ENCODE results near the gene PLPP4. TPM values are rescaled to one million over a fixed set of nuclear protein-coding genes. Genes with fewer than 3 reads are reported as not detected.

PLPP4 gene
- total RNA-seq, 1 experiment from 2014 or later: not detected

- TF ChIP-seq EZH2phosphoT487 (IDR thresholded peaks at IDR 0.05; ENCODE audit: borderline replicate concordance) (no peak), SRF (IDR thresholded peaks at IDR 0.05; ENCODE audit: low read depth) (no peak), FOSL1 (IDR thresholded peaks at IDR 0.05; ENCODE audit: low read depth) (no peak), POLR2AphosphoS5 (IDR thresholded peaks at IDR 0.05; ENCODE audit: low read depth, low read length) (no peak)
These were observed 23.9 kb upstream of the PLPP4 start (continued) for GRCh38 chr10:120433141-120433540.

- intact Hi-C loops (cut with micrococcal nuclease): no loop called here
These were observed 20.5 kb upstream of the PLPP4 start for GRCh38 chr10:120436439-120437112.

More at GRCh38 chr10:120436439-120437112, 20.5 kb upstream of the PLPP4 start:
- Histone ChIP-seq H3K9ac (ENCODE audit: low read length) (no peak overlapping the region), H3K27me3 (ENCODE audit: insufficient read depth, low read length) (peaks cover 15% of the 10 kb centered on the region; the same call in 1 of the 2 replicates), H4K20me1 (ENCODE audit: insufficient read depth) (no peaks in the 10 kb centered on the region), H3K27ac (ENCODE audit: low read depth, low read length) (no peak overlapping the region), H3K4me2 (ENCODE audit: low read length) (no peak overlapping the region), H3K36me3 (ENCODE audit: control insufficient read depth in 1 of 2, insufficient read depth in 2 of 2, low read length in 2 of 2) (no peaks in the 10 kb centered on the region), H3K4me3 (replicated peaks in 1 of 2; ENCODE audit: low read depth in 1 of 2, low read length in 2 of 2) (no peak overlapping the region), H2AFZ (ENCODE audit: low read depth, low read length, poor library complexity, severe bottlenecking) (no peak overlapping the region), H3K9me3 (ENCODE audit: control insufficient read depth in 1 of 2, insufficient read depth in 1 of 2, low read depth in 1 of 2, low read length in 2 of 2) (no peaks in the 10 kb centered on the region), H3K9me2 (ENCODE audit: insufficient read depth) (no peaks in the 10 kb centered on the region), H3K4me1 (ENCODE audit: control insufficient read depth in 1 of 2, insufficient read depth in 2 of 2, low read length in 2 of 2) (no peaks in the 10 kb centered on the region), H3K79me2 (ENCODE audit: insufficient read depth, low read length) (no peaks in the 10 kb centered on the region)
- ChIA-PET RAD21 (ENCODE audit: low non-redundant PET in 1 of 2, low total read pairs in 2 of 2, uncharacterized antibody in 2 of 2, unreplicated experiment in 2 of 2) (no interaction called here), CTCF (no interaction called here), POLR2A (no interaction called here)
- ATAC-seq (peak; percentile 46), DNase-seq (ENCODE audit: low read depth, low spot score) (peak; percentile 8)
- no TSS peak for BruUV-seq (replicated peaks)
- TF ChIP-seq EZH2 (IDR thresholded peaks at IDR 0.05) (no peak), ZFX (IDR thresholded peaks at IDR 0.05) (no peak), SIN3A (IDR thresholded peaks at IDR 0.05; ENCODE audit: low read depth) (no peak), POLR2A (IDR thresholded peaks at IDR 0.05; ENCODE audit: borderline replicate concordance, extremely low read depth, insufficient read depth, insufficient read length) (no peak), JUND (IDR thresholded peaks at IDR 0.05) (no peak), POLR2AphosphoS5 (IDR thresholded peaks at IDR 0.05; ENCODE audit: low read depth, low read length) (no peak), RAD21 (IDR thresholded peaks at IDR 0.05; ENCODE audit: low read depth) (no peak), SRF (IDR thresholded peaks at IDR 0.05; ENCODE audit: low read depth) (no peak), FOSL1 (IDR thresholded peaks at IDR 0.05; ENCODE audit: low read depth) (no peak), MAX (IDR thresholded peaks at IDR 0.05) (no peak), ELF1 (IDR thresholded peaks at IDR 0.05; ENCODE audit: borderline replicate concordance, low read depth) (no peak)
